H1 (cell line): Measurements from ENCODE around the gene GMPR. TPM values are rescaled to one million over a fixed set of nuclear protein-coding genes. Genes with fewer than 3 reads are reported as not detected.

Experiments used
- CTCF ChIA-PET: fragments of 300-600 bp; sonication (Branson Sonifier 250); formaldehyde crosslinking; loops from one replicate; lab custom pipeline; 2021; ENCODE audit not compliant: partially characterized antibody; lab: Charles Lee
- POLR2A ChIA-PET: fragments of 300-600 bp; sonication (Branson Sonifier 250); formaldehyde crosslinking; loops from one replicate; lab custom pipeline; 2021; ENCODE audit warnings: inconsistent platforms; ENCODE audit not compliant: partially characterized antibody; lab: Charles Lee
- DNase-seq, 2 experiments: peaks; one replicate each; pipeline versions ENCODE4 v3.0.0 to v3.0.0-alpha.2; 2010 to 2022; ENCODE audit warnings: low spot score in 2 of 2, low read depth in 1 of 2, mixed read lengths in 1 of 2
- FAIRE-seq: peaks from 2 replicates; lab custom pipeline; 2011; peaks lifted over from hg19 to GRCh38; lab: Jason Lieb, UNC
- H2AFZ ChIP-seq: 2 replicates; pipeline ENCODE4 v1.8.1; 2012; ENCODE audit warnings: low read length, inconsistent platforms
- H2AK5ac ChIP-seq: 2 replicates; pipeline ENCODE4 v1.6.1; 2013; ENCODE audit warnings: low read depth, low read length
- H2BK120ac ChIP-seq: replicated peaks from 2 replicates; pipeline ENCODE3; 2013; ENCODE audit warnings: low read depth, low read length, inconsistent platforms
- H2BK12ac ChIP-seq: 2 replicates; pipeline ENCODE4 v1.6.1; 2013; ENCODE audit warnings: low read depth, low read length
- H2BK15ac ChIP-seq: 2 replicates; pipeline ENCODE4 v1.6.1; 2013; ENCODE audit warnings: low read length
- H2BK20ac ChIP-seq: 2 replicates; pipeline ENCODE4 v1.6.1; 2013; ENCODE audit warnings: low read length
- H2BK5ac ChIP-seq: 2 replicates; pipeline ENCODE4 v1.6.1; 2013; ENCODE audit warnings: low read depth, low read length
- H3K14ac ChIP-seq: 2 replicates; pipeline ENCODE4 v1.6.1; 2013; ENCODE audit warnings: inconsistent platforms; ENCODE audit not compliant: insufficient read length
- H3K18ac ChIP-seq: 2 replicates; pipeline ENCODE4 v1.6.1; 2013; ENCODE audit warnings: low read length; ENCODE audit errors: extremely low read depth
- H3K23ac ChIP-seq: 2 replicates; pipeline ENCODE4 v1.6.1; 2013; ENCODE audit warnings: inconsistent platforms; ENCODE audit not compliant: insufficient read length
- H3K23me2 ChIP-seq: 2 replicates; pipeline ENCODE4 v1.6.1; 2013; ENCODE audit warnings: low read depth, low read length
- H3K27ac ChIP-seq: 2 replicates; pipeline ENCODE4 v1.6.1; 2011; ENCODE audit warnings: low read depth, low read length, inconsistent platforms
- H3K27me3 ChIP-seq, 4 experiments: replicated peaks in 1 of 4; 1 replicate in 1 of 4; 2 replicates in 3 of 4; pipeline versions ENCODE4 v1.6.1 to v1.8.1; 2011 to 2013; ENCODE audit warnings: low read length in 3 of 4, mild to moderate bottlenecking in 3 of 4, inconsistent platforms in 2 of 4, mixed read lengths in 2 of 4, moderate library complexity in 1 of 4; ENCODE audit not compliant: control insufficient read depth in 3 of 4, insufficient read depth in 3 of 4; ENCODE audit errors: extremely low read depth in 1 of 4
- H3K36me3 ChIP-seq, 4 experiments: 2 replicates each; pipeline versions ENCODE4 v1.6.1 to v1.8.1; 2011 to 2013; ENCODE audit warnings: mild to moderate bottlenecking in 4 of 4, low read length in 3 of 4, moderate library complexity in 2 of 4, control low read depth in 1 of 4, inconsistent platforms in 1 of 4; ENCODE audit not compliant: insufficient read depth in 4 of 4, control insufficient read depth in 2 of 4
- H3K4ac ChIP-seq: replicated peaks from 2 replicates; pipeline ENCODE3; 2013; ENCODE audit warnings: low read length, low read depth, mixed read lengths, inconsistent platforms; ENCODE audit not compliant: insufficient read length
- H3K4me1 ChIP-seq, 4 experiments: replicated peaks in 1 of 4; 1 replicate in 1 of 4; 2 replicates in 3 of 4; pipeline versions ENCODE4 v1.6.1 to v1.8.1; 2011 to 2013; ENCODE audit warnings: low read length in 3 of 4, inconsistent platforms in 2 of 4, mixed read lengths in 1 of 4; ENCODE audit not compliant: insufficient read depth in 4 of 4, control insufficient read depth in 3 of 4
- H3K4me2 ChIP-seq, 2 experiments: 2 replicates each; pipeline versions ENCODE4 v1.6.1 to v1.8.1; 2011 to 2013; ENCODE audit warnings: low read depth in 2 of 2, low read length in 2 of 2, control low read depth in 1 of 2, inconsistent platforms in 1 of 2, mild to moderate bottlenecking in 1 of 2; ENCODE audit not compliant: insufficient read depth in 1 of 2
- H3K4me3 ChIP-seq, 4 experiments: fragments of 200-600, 300-600 bp in 1 of 4; sonication (generic), shearing (Covaris generic), sonication (Bioruptor Twin) in 1 of 4; 2 replicates each; pipeline versions ENCODE4 v1.5.1 to v1.8.1; 2011 to 2016; ENCODE audit warnings: low read length in 4 of 4, low read depth in 3 of 4, control low read depth in 2 of 4, inconsistent platforms in 2 of 4, mild to moderate bottlenecking in 2 of 4, mixed read lengths in 1 of 4, moderate library complexity in 1 of 4; ENCODE audit not compliant: insufficient read depth in 2 of 4; ENCODE audit errors: extremely low read depth in 1 of 4
- H3K56ac ChIP-seq: replicated peaks from 2 replicates; pipeline ENCODE3; 2013; ENCODE audit warnings: low read depth, mild to moderate bottlenecking, mixed read lengths, low read length, inconsistent platforms; ENCODE audit not compliant: insufficient read length
- H3K79me1 ChIP-seq: 2 replicates; pipeline ENCODE4 v1.6.1; 2013; ENCODE audit warnings: low read depth, low read length, control low read depth
- H3K79me2 ChIP-seq, 2 experiments: 2 replicates each; pipeline versions ENCODE4 v1.6.1 to v1.8.1; 2012 to 2013; ENCODE audit warnings: low read length in 2 of 2, mild to moderate bottlenecking in 2 of 2, inconsistent platforms in 1 of 2; ENCODE audit not compliant: insufficient read depth in 2 of 2, control insufficient read depth in 1 of 2
- H3K9ac ChIP-seq, 4 experiments: replicated peaks in 1 of 4; 1 replicate in 1 of 4; 2 replicates in 3 of 4; pipeline versions ENCODE4 v1.6.1 to v1.8.1; 2011 to 2013; ENCODE audit warnings: low read depth in 3 of 4, low read length in 3 of 4, control low read depth in 2 of 4, mild to moderate bottlenecking in 2 of 4, moderate library complexity in 2 of 4, inconsistent platforms in 1 of 4; ENCODE audit errors: extremely low read depth in 1 of 4
- H3K9me3 ChIP-seq, 2 experiments: 2 replicates each; pipeline versions ENCODE4 v1.6.1 to v1.8.1; 2012 to 2013; ENCODE audit warnings: mild to moderate bottlenecking in 2 of 2, moderate library complexity in 2 of 2, control low read depth in 1 of 2, inconsistent platforms in 1 of 2, low read depth in 1 of 2, low read length in 1 of 2, mixed read lengths in 1 of 2; ENCODE audit not compliant: insufficient read depth in 2 of 2
- H4K20me1 ChIP-seq, 2 experiments: replicated peaks in 1 of 2; 2 replicates each; pipeline versions ENCODE3 to v1.8.1; 2011 to 2013; ENCODE audit warnings: inconsistent platforms in 2 of 2, low read length in 2 of 2, mild to moderate bottlenecking in 1 of 2; ENCODE audit not compliant: insufficient read depth in 2 of 2, control insufficient read depth in 1 of 2
- H4K5ac ChIP-seq: 2 replicates; pipeline ENCODE4 v1.6.1; 2013; ENCODE audit warnings: low read length, low read depth, mixed read lengths, inconsistent platforms; ENCODE audit not compliant: insufficient read length
- H4K8ac ChIP-seq: 2 replicates; pipeline ENCODE4 v1.8.0; 2013; ENCODE audit warnings: mild to moderate bottlenecking, moderate library complexity, low read length, inconsistent platforms; ENCODE audit not compliant: insufficient read depth; ENCODE audit errors: extremely low read depth
- H4K91ac ChIP-seq: replicated peaks from 2 replicates; pipeline ENCODE3; 2013; ENCODE audit warnings: low read length, mixed read lengths, inconsistent platforms; ENCODE audit not compliant: insufficient read length
- EP300 ChIP-seq, 2 experiments: IDR thresholded peaks; 1 replicate in 1 of 2; 2 replicates in 1 of 2; pipeline ENCODE4 v1.6.1; 2011 to 2012; ENCODE audit warnings: low read depth in 2 of 2, low read length in 2 of 2, mild to moderate bottlenecking in 2 of 2, borderline replicate concordance in 1 of 2, inconsistent platforms in 1 of 2, moderate library complexity in 1 of 2
- GTF2F1 ChIP-seq: IDR thresholded peaks from 2 replicates; pipeline ENCODE4 v1.6.1; 2012; ENCODE audit warnings: low read depth, low read length, improper control_type of control experiment, borderline replicate concordance
- KDM1A ChIP-seq: fragments of 200-600, 300-600 bp; sonication (generic); IDR thresholded peaks from 2 replicates; pipeline ENCODE4 v1.7.1; 2016; ENCODE audit warnings: mild to moderate bottlenecking, low read length, borderline replicate concordance
- PHF8 ChIP-seq: fragments of 200-600 bp; sonication (generic); conservative IDR thresholded peaks from 2 replicates; pipeline ENCODE4 v1.7.1; 2012; ENCODE audit warnings: low read depth, mild to moderate bottlenecking, inconsistent platforms, low read length, moderate library complexity
- POU5F1 ChIP-seq: IDR thresholded peaks from 2 replicates; pipeline ENCODE4 v1.6.1; 2011; ENCODE audit warnings: low read depth, mild to moderate bottlenecking, low read length, moderate library complexity
- TAF1 ChIP-seq: IDR thresholded peaks from 2 replicates; pipeline ENCODE4 v1.6.1; 2011; ENCODE audit warnings: mild to moderate bottlenecking, low read depth, low read length
- WGBS, 2 experiments: shearing (Covaris generic) in 1 of 2; methylation state at CpG; one replicate each; pipeline versions ENCODE4 v1.1.6 to v1.1.7; 2013 to 2015; ENCODE audit warnings: low lambda C conversion rate in 2 of 2, mixed read lengths in 2 of 2, inconsistent platforms in 1 of 2, low coverage in 1 of 2, missing lambda C conversion rate in 1 of 2; ENCODE audit not compliant: insufficient replicate concordance in 2 of 2, insufficient coverage in 1 of 2, insufficient read length in 1 of 2; ENCODE audit errors: extremely low coverage in 1 of 2, missing lambda C conversion rate in 1 of 2; 5-methylcytosine and 5-hydroxymethylcytosine counted together
- polyA plus RNA-seq, 7 experiments: library from polyadenylated mRNA; depleted of rRNA in 3 of 7; stranded (reverse) in 5 of 7; unstranded in 2 of 7; fragments of >200 nt in 5 of 7; fragments of 200-250 nt in 2 of 7; gene quantifications; 1 replicate in 5 of 7; 2 replicates in 1 of 7; 4 replicates in 1 of 7; pipeline versions ENCODE4 v1.2.1 to v1.2.3, GENCODE V29; 2011 to 2013; ENCODE audit warnings: missing spikeins in 2 of 7, mixed read lengths in 2 of 7
- total RNA-seq: library from RNA; stranded (reverse); fragmentation: NEBNext Ultra II Directional; extraction: Animal tissue kit (Norgen Biotek cat#: 25700); gene quantifications from 2 replicates; pipeline ENCODE4 v1.2.1, GENCODE V29; 2021

Gene GMPR
- total and polyA plus RNA-seq, 2 of the 8 experiments (the other 6 are each of a cell fraction or from before 2014, with no cell fraction given): 0.99 to 1.2 TPM

DNA sequence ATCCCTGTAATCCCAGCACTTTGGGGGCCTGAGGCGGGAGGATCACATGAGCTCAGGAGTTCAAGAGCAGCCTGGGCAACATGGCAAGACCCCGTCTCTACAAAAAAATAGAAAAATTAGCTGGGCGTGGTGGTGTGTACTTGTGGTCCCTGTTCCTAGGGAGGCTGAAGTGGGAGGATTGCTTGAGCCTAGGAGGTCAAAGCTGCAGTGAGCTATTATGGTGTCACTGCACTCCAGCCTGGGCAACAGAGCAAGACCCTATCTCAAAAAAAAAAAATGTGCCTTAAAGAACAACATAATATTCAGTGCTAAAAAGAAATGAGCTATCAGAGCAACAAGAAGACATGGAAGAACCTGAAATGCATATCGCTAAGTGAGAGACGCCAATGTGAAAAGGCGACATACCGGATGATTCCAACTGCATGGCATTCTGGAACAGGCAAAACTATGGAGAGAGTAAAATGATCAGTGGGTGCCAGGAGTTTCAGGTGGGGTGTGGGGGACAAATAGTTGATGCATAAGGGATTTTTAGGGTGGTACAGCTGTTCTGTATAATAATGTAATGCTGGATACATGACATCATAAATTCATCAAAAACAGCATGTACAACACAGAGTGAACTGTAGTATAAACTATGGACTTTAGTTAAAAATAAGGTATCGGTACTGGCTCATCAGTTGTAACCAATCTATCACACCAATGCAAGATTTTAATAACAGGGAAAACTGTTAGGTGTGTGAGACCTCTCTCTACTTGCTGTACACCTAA, 80.8 kb downstream of the GMPR start:
- Histone ChIP-seq H3K23ac (no peak overlapping the region), H4K20me1 (no peaks in the 10 kb centered on the region), H3K18ac (no peak overlapping the region), H3K27ac (no peak overlapping the region), H3K27me3 (no peaks in the 10 kb centered on the region), H3K23me2 (no peaks in the 10 kb centered on the region; the same call in 1 of the 2 replicates), H4K5ac (no peak overlapping the region), H4K91ac (no peak overlapping the region), H4K8ac (no peak overlapping the region), H3K4me2 (no peak overlapping the region), H3K36me3 (no peaks in the 10 kb centered on the region), H2BK12ac (no peak overlapping the region), H2BK120ac (no peak overlapping the region), H3K9ac (no peak overlapping the region), H2BK5ac (no peak overlapping the region), H2BK15ac (no peak overlapping the region), H3K56ac (no peak overlapping the region), H3K4me3 (no peak overlapping the region), H2AFZ (no peak overlapping the region), H3K4me1 (peaks cover 5 to 11% (median 9%) of the 10 kb centered on the region in 4 experiments; a peak in 6 of 7 replicates), H2BK20ac (no peak overlapping the region), H3K79me2 (no peaks in the 10 kb centered on the region), H3K79me1 (no peaks in the 10 kb centered on the region; the same call in 1 of the 2 replicates), H3K9me3 (no peaks in the 10 kb centered on the region), H3K14ac (no peak overlapping the region), H2AK5ac (no peak overlapping the region), H3K4ac (no peak overlapping the region)
- FAIRE-seq (no peak), DNase-seq (no peak)
- CTCF ChIA-PET: interaction anchor here (0.7 to 2.9 kb wide), 10 partner anchors 10 to 110 kb away, joined by 3 to 10 read pairs (median 4); no protein-coding TSS in a partner anchor
- WGBS, 2 experiments: 91% methylated on average over 8 of the region's 8 CpGs; no CpG with 5 or more reads in 1 of the 2 experiments
- TF ChIP-seq TAF1 (no peak), PHF8 (no peak), EP300 (IDR thresholded peaks at IDR 0.05; ENCODE audit: borderline replicate concordance in 1 of 2, low read depth in 2 of 2, low read length in 2 of 2) (no peak), KDM1A (0 out of 2 replicates have a peak, but pooled peaks have one; percentile 26), GTF2F1 (no peak), POU5F1 (no peak)
- POLR2A ChIA-PET: no interaction called here
